Measurements from ENCODE around the gene OGFOD3.
A peak's percentile ranks its signal among the peaks of the same experiment; 100 is the strongest.

OGFOD3 gene

DNA sequence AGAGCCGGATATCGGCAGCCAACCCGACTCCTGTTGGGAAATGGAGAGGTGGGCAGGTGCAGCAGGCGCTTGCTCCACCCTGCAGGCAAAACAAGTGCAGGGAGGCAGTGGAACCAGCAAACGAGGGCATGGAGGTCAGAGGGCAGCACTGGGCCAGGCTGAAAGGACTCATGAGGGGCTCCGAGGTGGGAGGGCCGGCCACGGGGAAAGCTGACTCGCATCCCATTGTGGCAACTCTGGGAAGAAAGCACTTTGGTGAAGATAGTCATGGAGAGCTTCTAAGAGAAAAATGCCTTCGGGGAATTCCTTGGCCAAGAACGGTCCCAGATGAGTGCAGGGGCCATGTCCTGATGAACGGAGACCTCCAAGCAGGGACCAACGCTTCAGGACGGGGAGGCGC, 27.7 kb upstream of the OGFOD3 start:
- no peak for DNase-seq

DNA sequence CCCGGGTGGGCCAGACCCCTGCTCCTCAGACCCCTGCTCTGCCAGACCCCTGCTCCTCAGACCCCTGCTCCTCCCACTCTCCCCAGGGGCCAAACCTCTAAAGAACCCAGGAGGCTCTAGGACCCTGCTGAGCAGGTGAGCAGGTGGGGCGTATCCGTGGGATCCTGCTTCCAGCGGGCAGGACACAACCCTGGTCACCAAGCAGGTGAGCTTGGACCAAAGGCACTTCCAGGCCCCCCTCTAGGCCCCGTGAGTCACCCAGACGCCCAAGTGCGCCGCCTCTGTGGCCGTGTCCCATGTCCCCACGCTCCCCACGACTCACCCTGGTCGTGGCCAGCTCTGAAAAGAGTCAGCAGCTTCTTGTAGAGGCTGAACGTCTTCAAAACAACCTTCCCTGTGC, 27.2 kb upstream of the OGFOD3 start:
- no peak for DNase-seq

- DNase-seq, result no peak
Measured at GRCh38 chr17:82444941-82445521, 26.6 kb upstream of the OGFOD3 start.

DNA sequence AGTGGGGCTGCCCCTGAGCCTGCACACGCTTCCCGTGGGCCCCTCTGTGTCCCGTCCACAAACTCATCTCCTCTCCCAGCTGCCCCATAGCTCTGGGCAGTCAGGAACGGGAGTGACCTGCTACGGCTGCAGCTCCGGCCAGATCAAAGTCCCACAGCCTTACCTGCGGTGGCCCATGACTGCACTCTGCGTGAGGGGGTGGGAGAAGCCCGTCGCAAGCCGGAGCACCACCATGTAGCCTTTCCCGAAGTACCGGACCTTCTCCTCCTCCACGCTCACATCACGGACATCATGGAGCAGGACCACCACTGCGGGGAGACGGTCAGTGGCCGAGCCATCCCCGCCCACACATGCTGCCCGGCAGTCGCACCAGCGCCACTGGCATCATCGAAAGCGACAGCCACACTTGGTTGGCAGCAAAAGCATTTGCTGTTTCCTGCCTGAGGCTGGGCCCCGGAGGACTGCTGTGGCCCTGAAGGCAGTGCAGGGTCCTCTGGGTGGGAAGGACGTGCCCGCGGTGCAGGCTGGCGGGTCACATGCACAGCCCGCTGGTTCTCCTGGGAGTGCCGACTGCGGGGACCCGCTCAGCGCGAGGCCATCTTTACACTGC, 26.0 kb upstream of the OGFOD3 start:
- DNase-seq, result no peak

DNA sequence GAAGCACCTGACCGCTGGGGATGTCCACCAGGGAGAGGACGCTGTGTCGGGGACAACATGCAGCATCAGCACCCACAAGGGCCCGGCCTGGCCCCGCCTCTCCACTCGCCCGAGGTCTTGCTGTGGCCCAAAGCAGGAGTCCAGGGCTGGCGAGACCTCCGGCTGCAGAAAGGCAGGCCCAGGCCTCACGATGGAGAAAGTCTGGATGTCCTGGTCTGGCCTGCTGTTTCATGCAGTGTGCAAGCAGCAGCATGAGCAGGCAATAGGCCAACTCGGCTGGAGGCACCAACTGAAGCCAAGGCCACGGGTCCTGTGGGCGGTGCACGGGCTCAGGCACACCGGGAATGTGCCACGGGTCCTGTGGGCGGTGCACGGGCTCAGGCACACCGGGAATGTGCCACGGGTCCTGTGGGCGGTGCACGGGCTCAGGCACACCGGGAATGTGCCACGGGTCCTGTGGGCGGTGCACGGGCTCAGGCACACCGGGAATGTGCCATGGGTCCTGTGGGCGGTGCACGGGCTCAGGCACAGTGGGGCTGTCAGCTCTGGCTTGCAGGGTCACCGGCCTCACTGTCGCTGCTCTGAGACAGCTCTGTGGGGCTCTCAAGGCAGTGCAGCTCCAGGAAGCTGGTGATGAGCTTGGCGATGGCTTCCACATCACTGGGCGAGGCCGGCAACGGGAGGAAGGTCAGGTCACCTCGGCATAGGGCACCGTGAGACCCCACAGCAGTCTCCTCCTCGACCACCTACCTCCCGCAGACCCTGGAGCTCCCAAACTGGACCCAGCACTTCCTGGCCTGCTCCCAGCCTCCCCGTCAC, 25.3 kb upstream of the OGFOD3 start:
- DNase-seq, result no peak

GRCh38 chr17:82442643-82443464, 24.5 kb upstream of the OGFOD3 start:
- DNase-seq, result no peak

- no peak for DNase-seq
Measured at GRCh38 chr17:82441691-82442487, 23.5 kb upstream of the OGFOD3 start.

DNA sequence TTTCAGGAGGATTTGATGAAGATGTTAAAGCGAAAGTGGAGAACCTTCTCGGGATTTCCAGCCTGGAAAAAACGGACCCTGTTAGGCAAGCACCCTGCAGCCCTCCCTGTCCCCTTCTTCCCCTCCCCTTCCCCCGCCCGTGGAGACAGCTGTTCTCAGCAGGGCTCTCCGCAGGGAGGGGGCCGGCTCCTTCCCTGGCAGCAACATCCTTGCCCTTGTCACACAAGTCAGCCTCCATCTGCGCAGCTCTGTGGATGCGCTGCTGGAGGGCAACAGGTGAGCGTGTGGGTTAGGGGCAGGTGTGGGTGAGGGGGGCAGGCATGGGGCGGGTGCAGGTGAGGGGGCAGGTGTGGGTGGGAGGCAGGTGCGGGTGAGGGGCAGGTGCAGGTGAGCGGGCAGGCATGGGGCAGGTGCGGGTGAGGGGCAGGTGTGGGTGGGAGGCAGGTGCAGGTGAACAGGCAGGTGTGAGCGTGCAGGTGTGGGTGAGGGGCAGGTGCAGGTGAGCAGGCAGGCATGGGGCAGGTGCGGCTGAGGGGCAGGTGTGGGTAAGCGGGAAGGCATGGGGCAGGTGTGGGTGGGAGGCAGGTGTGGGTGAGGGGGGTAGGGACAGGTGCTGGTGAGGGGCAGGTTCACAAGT, 22.7 kb upstream of the OGFOD3 start:
- DNase-seq, result peak; percentile 24

DNA sequence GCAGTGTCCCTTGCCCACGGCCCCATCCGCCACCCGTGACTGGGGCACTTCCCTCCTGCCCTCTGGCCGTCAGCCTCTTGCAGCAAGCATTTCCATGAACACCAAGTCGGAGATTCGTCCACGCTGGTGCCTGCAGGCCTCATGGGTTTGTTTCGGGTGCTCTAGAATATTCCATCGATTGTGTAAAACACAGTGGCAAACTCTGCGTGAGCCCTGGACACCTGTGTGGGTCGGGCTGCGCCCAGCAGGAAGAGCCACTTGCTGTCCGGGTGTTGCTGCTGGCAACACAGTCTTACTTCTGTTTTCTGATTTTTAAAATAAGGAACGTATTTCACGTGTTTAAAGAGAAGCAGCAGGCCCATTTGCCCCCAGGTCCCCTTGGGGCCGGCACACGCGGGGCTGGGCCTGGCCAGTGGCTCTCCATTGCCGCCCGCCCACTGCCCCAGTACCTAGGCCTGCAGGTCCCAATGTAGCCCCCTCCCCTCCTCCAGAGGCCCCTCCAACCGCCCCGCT, 22.1 kb upstream of the OGFOD3 start:
- no peak for DNase-seq

DNA sequence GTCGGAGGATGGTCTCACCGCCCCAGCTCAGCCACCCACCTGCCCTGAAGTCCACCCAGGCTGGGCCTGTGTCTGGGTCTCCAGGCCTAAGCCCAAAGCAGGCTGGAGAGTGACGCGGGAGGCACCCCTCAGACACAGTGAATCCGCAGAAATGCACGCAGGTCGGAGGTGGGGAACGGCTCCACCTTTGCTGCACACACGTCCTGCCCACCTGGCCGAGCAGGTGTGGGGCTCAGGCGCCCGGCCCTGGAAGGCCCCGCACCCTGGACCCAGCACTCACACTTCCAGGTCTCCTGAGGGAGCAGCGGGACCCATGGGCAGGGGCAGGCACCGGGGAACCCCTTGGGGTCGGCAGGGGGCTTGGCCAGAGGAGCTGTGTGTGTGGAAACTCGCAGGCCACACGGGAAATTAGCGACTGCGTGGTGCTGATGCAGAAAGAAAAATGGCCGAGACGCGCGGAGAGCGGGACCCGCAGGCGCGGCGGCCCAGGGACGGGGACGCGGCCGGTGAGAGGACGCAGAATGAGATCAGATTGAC, 21.5 kb upstream of the OGFOD3 start:
- DNase-seq, result no peak

DNA sequence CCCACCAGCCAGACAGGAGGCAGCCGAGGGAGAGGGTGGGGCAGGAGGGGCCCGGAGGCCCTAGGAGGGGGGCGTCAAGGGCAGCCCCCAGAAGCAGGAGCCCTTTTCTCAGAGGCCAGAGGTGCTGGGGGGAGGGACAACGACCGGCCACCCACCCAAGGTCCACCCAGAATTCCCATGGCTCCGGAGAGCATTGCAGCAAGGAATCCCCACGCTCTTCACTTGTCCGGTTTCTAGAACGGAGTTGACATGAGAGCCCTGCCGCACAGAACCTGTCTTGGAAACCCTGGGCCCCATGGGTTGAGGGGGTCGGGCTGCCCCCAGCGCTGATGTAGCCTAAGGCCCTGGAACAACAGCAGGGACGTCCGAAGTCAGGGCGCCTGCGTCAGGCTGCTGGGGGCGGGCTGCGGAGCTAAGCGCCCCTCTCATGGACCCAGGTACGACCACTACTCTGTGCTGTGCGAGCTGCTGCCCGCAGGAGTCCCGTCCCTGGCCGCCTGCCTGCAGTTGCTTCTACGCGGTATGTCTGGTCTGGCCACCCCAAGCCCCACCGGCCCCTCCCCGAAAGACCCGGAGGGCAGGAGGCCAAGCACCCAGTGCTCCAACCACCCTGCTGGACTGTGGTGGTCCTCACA, 20.9 kb upstream of the OGFOD3 start:
- DNase-seq, result no peak

GRCh38 chr17:82438401-82439193, 20.2 kb upstream of the OGFOD3 start:
- no peak for DNase-seq

DNA sequence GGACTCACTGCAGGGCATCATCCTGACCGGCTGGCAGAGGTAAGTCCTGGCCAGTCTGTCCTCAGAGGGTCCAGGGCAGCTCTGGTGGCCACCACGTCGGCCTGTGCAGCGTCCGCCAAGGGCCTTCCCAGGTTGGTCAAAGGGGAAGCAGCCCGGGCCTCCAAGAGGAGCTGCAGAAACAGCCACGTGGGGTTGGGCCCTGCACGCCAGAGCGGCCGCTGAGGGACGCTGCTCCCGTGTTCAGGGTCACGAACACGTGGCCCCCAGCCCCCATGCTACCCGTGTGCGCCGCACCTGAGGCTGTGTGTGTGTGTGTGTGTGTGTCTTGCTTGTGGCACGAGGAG, 18.9 kb upstream of the OGFOD3 start:
- DNase-seq, result no peak

DNA sequence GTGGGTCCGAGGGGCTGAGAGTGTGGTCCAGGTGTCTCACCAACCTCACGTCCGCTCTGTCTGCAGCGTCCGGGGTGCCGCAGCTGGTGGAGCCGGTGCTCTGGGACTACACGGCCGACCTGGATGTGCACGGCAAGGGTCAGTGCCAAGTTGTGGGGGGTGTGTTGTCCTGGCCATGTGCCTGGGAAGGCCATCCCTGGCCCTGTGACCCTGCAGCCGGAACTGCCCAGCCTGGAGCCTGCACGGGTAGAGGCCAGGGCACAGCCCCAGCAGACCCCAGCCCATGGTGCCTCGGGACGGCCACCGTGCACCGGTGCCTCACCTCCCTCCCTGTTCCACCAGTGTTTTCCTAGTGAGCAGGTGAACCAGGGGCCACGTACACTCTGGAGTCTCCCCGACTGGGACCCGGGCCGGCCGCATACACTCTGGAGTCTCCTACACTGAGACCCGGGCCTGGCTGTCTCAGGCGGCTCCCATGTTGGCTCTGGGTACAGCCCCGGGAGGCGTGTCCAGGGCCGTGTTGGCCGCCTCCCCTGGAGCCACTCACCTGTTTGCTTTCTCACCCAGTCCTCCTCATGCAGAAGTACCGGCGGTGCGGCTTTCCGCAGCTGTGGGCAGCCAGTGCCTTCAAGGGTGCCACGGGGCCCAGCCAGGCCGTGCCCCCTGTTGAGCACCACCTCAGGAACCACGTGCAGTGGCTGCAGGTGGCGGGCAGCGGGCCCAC, 18.4 kb upstream of the OGFOD3 start:
- DNase-seq, result no peak

DNA sequence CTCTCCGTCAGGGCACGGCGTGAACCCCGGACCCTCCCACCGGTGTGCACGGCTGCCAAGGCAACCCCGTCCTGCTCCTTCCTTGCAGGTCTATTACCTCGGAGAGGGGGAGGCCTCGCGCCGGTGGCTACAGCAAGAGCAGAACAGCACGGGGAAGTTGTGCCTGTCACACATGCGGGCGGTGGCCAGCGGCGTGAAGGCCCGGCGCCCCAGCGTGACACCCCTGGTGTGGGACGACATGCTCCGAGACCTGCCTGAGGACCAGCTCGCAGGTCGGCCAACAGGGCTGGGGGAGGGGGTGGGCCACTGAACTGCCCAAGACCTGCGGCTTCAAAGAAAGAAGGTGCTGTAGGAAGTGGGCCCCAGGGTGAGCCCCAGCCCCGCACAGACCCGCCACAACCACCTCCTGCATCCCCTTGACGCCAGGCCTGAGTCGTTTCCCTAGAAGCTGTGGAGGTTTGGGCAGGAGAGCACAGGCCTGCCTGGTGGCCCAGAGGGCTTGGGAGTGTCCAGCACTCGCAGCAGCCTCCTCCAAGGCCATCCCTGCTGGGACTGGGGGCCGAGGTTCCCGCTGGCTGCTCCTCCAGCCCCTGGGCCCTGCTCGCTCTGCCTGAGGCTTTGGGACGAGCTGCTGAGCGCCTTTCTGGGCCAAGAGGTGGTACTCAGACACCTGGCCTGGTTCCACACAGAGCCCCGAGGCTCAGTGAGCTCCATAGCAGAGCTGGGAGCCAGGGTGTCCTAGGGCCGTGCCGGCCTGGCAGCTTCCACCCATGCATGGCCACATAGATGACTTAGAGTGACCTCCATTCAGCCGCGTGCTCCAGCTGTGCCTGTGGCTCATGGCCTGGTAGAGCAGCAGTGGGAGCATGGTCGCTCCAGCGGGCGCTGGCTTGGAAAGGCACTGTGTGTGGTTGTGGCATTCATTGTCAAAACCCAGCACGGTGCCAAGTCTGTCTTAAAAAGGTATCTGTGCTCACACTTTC, 17.5 kb upstream of the OGFOD3 start:
- no peak for DNase-seq

- no peak for DNase-seq
Measured at GRCh38 chr17:82435103-82435502, 16.7 kb upstream of the OGFOD3 start.

DNA sequence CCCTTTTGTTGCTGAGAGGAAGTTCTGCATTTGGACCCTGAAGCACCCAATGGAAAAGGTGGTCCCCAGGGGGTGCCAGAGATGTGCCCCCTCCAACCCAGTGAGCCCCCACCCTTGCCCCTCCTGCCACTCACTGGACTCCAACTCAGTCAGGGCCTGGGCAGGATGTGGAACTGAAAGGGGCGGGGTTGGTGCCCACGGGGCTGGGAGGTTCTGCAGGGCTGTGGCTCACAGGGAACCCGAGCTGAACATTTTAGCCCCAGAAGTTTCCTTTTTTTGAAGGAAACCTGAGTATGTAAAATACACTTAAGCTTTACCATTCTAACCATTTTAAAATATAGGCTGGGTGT, 15.8 kb upstream of the OGFOD3 start:
- no peak for DNase-seq

- DNase-seq, result no peak
Measured at GRCh38 chr17:82433560-82434215, 15.3 kb upstream of the OGFOD3 start.

All from NCI-H1694 treated with DMSO at 0.1 percent for 48 hours (cell line).